K562 treated with DMSO at 1 percent for 48 hours (cell line): Measurements from ENCODE around the gene VMP1. TPM values are rescaled to one million over a fixed set of nuclear protein-coding genes. Genes with fewer than 3 reads are reported as not detected.

Source experiments
- total RNA-seq: library from RNA; unstranded; fragments of 300-600 nt; gene quantifications from 2 replicates; pipeline ENCODE4 v1.2.3, GENCODE V29; 2022; ENCODE audit warnings: low replicate concordance; ENCODE audit errors: extremely low read depth

The VMP1 gene
- not detected in 2 replicates for total RNA-seq

DNA sequence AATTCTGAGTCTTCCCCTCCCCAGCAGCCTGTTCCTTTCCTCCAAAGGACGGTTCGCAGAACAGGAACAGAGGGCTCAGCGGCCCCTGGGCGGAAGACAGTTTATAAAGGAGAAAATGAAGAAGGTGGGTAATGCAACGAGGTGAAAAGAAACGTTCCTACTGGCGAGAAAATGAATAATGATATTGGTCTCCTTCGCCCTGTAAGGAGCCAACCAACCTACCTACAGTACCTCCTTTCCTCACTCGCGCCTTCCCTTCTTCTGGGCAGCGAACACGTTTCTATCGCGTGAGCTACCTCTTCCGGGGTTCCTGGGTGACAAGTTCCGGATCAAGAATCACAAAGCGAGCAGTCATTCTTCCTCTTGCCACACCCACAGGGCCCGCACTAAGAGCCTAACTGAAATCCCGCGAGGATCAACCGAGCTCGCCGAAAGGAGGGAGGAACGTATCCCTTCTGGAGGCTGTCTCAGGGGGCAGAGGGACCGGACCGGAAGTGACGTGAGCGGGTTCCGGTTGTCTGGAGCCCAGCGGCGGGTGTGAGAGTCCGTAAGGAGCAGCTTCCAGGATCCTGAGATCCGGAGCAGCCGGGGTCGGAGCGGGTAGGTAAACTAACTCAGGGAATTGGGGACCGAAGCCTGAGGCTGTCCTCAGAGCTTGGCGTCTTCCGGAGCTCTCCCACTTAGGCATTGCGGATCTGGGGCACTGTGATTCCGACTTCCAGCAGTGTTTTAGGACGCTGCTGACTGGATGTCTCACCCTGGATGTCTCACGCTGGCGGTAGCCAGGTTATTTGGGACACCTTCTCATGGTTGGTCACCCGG, at the start of gene VMP1, which contains the start of gene PTRH2:
Gene VMP1 (plus strand): TSS at position 506 of the 822 bp plus-strand sequence. CDS start 23,793 bp downstream, outside the sequence.
Gene PTRH2 (minus strand): TSS at position 282 of the 822 bp plus-strand sequence. CDS start 9,452 bp downstream, outside the sequence.

Other genes with a start within 250 kb of the VMP1 start
- gene DHX40, start 142.0 kb upstream of the VMP1 start, total RNA-seq, result not detected in 2 replicates
- gene CLTC, start 87.8 kb upstream of the VMP1 start, total RNA-seq, result 639 and 1,225 TPM in 2 replicates
- gene PTRH2, start 224 bp upstream of the VMP1 start, total RNA-seq, result not detected in 2 replicates
- gene TUBD1, start 185.3 kb downstream of the VMP1 start, total RNA-seq, result not detected in 2 replicates
- not detected in 2 replicates for gene RPS6KB1, start 185.5 kb downstream of the VMP1 start, total RNA-seq